ENCODE data around the gene UXS1.
A peak's percentile ranks its signal among the peaks of the same experiment; 100 is the strongest.

Gene UXS1

DNA sequence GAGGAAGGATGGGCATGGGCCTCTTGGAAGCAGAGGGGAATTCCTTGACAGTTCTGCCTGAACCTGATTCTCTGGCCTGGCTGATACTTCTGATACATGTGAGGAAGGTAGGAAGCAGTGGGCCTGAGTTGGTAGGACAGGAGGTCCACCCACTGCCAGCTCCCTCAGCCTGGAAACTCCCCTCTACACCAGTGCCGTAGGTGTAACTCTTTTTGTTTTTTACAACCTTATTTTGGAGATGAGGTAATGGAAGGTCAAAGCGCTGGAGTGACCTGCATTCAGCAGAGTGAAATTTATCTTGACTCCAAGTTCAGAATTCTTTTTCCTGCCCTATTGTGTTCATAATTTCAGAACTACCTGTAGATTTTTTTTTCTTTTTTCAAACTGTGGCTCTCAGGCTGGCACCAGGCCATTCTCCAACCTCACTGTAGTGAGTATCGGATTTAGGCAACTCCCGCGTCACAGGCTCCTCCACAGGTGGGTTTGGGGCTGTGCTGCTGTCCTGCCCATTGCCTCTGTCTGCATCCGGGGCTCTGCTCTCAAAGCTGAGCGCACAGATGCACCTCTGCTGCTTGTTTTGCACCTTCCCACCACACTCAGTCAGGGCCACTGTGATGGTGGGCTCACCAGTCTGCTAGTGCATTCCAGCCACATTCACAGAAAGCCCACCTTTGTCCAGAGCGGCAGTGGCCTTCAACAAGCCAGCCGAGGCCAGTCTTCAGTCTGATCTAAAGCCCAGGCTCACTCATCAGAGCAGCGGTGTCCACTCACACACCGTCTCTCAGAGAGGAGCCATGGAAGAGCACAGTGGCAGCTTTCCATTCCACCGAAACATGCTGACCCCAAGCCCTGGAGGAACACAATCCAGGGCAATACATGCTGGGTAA, 87.2 kb downstream of the UXS1 start:
- no peak for DNase-seq

GRCh38 chr2:106105151-106105922, 88.8 kb downstream of the UXS1 start:
- no peak for DNase-seq

GRCh38 chr2:106104332-106105062, 89.6 kb downstream of the UXS1 start:
- DNase-seq, result no peak

- no peak for DNase-seq
These were observed 94.4 kb downstream of the UXS1 start for GRCh38 chr2:106099691-106100090.

DNA sequence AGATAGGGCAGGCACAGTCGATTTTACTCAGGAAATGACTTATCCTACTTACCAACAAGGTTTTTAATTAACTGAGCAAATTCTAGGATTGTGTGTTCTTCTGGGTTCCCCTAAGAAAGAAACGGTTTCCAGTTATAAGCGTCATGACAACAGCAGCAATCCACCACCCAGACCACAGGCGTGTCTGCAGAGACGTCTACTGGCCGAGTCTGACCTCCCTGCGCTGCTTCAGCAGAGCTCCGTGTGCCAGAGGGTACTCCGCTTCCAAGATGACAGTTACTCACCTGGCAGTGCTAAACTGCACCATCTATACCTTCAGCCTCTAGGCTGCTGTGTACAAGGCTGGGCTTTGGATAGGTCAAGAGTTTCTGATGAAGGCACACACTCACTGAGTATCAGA, 95.4 kb downstream of the UXS1 start:
- DNase-seq, result no peak

DNA sequence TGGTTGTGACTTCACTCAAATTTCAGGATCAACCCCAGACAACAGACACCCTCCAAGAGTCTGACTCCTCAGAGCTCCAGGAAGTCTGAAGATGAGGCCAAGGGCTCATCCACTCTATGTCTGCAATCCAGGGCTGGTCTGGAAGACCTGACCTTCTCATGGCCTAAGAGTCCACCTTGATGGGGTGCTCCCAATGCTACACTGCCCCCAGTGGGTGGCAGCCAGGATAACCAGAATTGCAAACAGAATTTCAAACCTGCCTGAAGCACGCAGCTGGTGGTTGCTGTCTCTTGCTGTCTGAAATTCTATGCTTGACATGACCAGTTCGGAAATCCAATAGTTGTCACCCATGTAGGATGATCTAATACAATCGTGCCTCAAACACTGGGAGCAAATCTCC, 96.0 kb downstream of the UXS1 start:
- no peak for DNase-seq

DNA sequence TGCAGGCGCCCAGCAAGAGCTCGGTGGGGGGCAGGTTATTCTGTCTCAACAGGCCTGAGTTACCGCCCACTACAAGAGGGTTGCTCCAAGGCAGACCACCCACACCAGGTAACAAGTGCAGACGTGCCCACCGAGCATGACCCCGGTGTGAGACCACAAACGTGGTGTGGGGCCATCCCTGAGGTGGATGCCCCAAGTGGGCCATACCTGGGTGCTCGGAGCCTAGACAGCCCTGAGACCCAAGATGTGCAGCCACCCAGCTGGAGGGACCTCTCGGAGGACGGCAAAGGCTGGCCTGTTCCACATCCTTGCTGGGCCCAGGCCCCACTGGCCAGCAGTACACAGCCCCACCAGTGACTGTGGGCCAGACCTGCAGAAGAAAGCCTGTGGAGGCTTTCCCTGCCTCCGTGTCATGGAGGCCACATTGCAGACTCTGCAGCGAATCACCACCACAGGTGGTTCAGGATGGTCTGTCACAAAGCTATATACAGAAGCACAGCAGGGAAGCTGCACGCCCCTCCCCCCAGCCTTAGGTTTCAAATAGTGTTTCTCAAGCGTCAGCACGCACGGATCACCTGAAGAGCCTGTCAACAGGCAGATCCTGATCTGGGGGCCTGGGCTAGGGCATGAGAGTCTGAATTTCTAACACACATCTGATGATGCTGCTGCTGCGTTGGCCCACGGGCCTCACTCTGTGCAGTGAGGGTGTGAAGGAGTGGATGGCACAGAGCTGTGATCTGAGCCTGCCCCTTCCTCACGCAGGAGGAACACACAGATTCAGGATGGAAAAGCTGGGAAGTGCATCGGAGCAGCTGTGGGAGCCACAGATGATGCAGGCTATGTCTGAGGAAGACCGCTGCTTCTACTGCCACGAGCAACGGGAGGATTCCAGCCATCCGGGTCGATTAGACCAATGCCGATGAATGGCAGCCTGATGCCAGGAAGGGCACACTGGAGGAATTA, 96.8 kb downstream of the UXS1 start:
- DNase-seq, result peak; percentile 44

- no peak for DNase-seq
These were observed 97.6 kb downstream of the UXS1 start for GRCh38 chr2:106096299-106097037.

GRCh38 chr2:106095478-106096298, 98.4 kb downstream of the UXS1 start:
- no peak for DNase-seq

DNA sequence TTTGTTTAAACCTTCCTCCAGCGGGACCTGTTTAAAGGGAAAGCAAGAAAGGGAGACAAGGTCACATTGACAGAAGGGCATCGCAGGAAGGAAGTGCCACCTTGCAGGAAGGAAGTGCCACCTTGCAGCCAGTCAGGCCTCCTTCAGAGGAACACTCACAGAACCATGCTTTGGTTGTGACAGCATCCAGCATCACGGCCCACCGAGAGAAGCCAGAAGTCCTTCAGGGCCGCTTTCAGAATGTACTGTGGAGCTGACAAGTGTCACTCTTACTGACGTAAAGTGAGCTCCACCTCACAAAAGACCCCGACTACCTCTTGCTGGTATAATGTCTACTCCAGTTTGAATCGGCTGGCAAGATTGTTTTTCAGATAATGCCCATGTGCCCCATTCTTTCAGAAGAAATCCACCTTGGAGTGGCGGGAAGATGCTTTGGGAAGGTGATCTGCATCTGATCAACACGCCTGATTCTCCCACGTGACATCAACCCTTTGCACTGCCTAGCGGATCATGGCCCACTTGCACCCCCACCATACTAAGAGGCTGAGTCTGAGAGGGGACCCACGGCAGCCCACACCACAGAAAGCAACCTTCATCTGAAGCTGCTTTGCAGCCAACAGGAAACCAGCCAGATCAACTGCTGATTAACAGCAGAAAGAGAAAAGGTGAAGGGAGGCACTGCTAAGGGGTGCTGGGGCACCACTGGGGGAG, 99.8 kb downstream of the UXS1 start:
- DNase-seq, result no peak

DNA sequence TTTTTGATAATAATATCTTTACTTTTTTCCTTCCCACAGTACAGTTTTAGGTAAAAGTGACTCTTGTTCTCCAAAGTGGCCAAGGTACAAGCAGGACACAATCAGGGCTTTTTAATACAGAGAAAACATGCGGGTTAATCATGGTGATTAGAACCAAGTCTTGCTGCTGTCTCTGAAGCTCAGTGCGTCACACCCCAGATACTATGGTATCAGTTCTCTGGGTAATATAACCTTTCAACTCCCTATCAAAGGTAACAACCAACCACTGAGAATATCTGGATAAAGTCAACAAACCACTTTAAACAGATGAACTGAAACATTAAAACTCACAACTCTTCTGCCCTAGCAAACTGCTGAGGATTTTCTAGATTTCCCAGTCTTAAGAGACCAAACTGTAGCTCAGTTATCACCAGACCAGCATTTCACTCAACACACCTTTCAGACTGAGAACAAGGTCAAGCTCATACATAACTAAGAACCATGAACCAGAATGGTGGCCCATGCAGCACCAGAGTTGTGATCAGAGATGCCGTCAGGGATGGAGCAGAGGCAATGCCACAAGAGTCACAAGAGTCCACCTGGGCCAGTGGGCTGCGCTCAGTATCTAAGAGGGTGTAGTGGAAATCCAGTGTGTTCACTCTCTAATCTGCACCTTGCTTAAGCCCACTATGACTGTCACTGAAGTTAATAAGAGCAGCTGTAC, 103.0 kb downstream of the UXS1 start:
- no peak for DNase-seq

GRCh38 chr2:106089611-106090010, 104.5 kb downstream of the UXS1 start:
- DNase-seq, result no peak

- no peak for DNase-seq
These were observed 108.7 kb downstream of the UXS1 start for GRCh38 chr2:106085181-106085940.

GRCh38 chr2:106080959-106081358, 113.1 kb downstream of the UXS1 start:
- DNase-seq, result no peak

GRCh38 chr2:106078096-106078495, 116.0 kb downstream of the UXS1 start:
- no peak for DNase-seq

GRCh38 chr2:106076941-106077340, 117.2 kb downstream of the UXS1 start:
- DNase-seq, result no peak

- no peak for DNase-seq
These were observed 119.1 kb downstream of the UXS1 start for GRCh38 chr2:106075048-106075447.

GRCh38 chr2:106073678-106074406, 120.3 kb downstream of the UXS1 start:
- DNase-seq, result no peak
